GM10248 (cell line): Measurements from ENCODE around the gene VEGFA.

Source experiments
- CTCF ChIA-PET: fragments of 300-600 bp; sonication (Branson Sonifier 250); formaldehyde crosslinking; extraction: SDS; loops from one replicate; lab custom pipeline; 2021; ENCODE audit warnings: antibody characterized with exemption; lab: Yijun Ruan, JAX
- POLR2A ChIA-PET: fragments of 350-650 bp; sonication (Branson Sonifier 250); formaldehyde crosslinking; extraction: SDS; loops from one replicate; lab custom pipeline; 2020; ENCODE audit warnings: antibody characterized with exemption; lab: Yijun Ruan, JAX
- DNase-seq: peaks from one replicate; pipeline ENCODE4 v3.0.0; 2012; ENCODE audit errors: extremely low spot score
- CTCF ChIP-seq: IDR thresholded peaks from 2 replicates; pipeline ENCODE4 v1.5.1; 2012; ENCODE audit warnings: mild to moderate bottlenecking, low read depth; ENCODE audit errors: extremely low read depth, missing control alignments, control extremely low read depth

VEGFA gene

GRCh38 chr6:43746071-43746470, 23.9 kb upstream of the VEGFA start:
- no peak for DNase-seq
- ChIA-PET CTCF (interaction anchor here (0.9 to 5.9 kb wide), 6 partner anchors 12 to 23 kb away, joined by 3 to 48 read pairs (median 4); partner anchors contain the start of gene VEGFA), POLR2A (no interaction called here)
- no peak for TF ChIP-seq CTCF

GRCh38 chr6:43746613-43747102, 23.4 kb upstream of the VEGFA start:
- CTCF ChIA-PET, result interaction anchor here (1.4 to 5.9 kb wide), 5 partner anchors 12 to 80 kb away, joined by 3 to 48 read pairs (median 5); partner anchors contain the start of gene VEGFA
- TF ChIP-seq CTCF, result no peak
- POLR2A ChIA-PET, result no interaction called here
- no peak for DNase-seq

- POLR2A ChIA-PET, result no interaction called here
- CTCF ChIA-PET, result interaction anchor here (0.7 to 14.9 kb wide), 4 partner anchors 10 to 81 kb away, joined by 3 to 142 read pairs (median 5); partner anchors contain the start of gene VEGFA
Observed at GRCh38 chr6:43747784-43748183, 22.2 kb upstream of the VEGFA start.

GRCh38 chr6:43748765-43749164, 21.2 kb upstream of the VEGFA start:
- no peak for DNase-seq
- POLR2A ChIA-PET, result no interaction called here
- CTCF ChIA-PET, result interaction anchor here (1.1 to 14.9 kb wide), 7 partner anchors 11 to 326 kb away, joined by 3 to 142 read pairs (median 4); partner anchors contain the start of gene VEGFA
- TF ChIP-seq CTCF, result no peak

More at GRCh38 chr6:43747784-43748183, 22.2 kb upstream of the VEGFA start:
- no peak for TF ChIP-seq CTCF
- no peak for DNase-seq

GRCh38 chr6:43749461-43749860, 20.6 kb upstream of the VEGFA start:
- DNase-seq, result no peak
- ChIA-PET POLR2A (no interaction called here), CTCF (interaction anchor here (1.1 to 14.9 kb wide), 6 partner anchors 10 to 326 kb away, joined by 3 to 142 read pairs (median 4); partner anchors contain the start of gene VEGFA)
- no peak for TF ChIP-seq CTCF

- ChIA-PET POLR2A (no interaction called here), CTCF (interaction anchor here (1.3 to 14.9 kb wide), 4 partner anchors 10 to 26 kb away, joined by 5 to 142 read pairs (median 13); partner anchors contain the start of gene VEGFA)
- DNase-seq, result no peak
- no peak for TF ChIP-seq CTCF
Observed at GRCh38 chr6:43750622-43751021, 19.4 kb upstream of the VEGFA start.
